SK-N-SH treated with all-trans-retinoic acid at 6 μM for 48 hours (cell line): ENCODE data around the gene OXER1.

Experiments used
- ATAC-seq: fragments of 200-7000 bp; cut with Tn5 transposase; 3 replicates; pipeline ENCODE4 v1.9.1; 2020; ENCODE audit warnings: mild to moderate bottlenecking, moderate library complexity
- ARNTL ChIP-seq: fragments of 450-650 bp; formaldehyde crosslinking; IDR thresholded peaks from 2 replicates; pipeline ENCODE4 v1.5.0; 2020; ENCODE audit warnings: low read depth, mild to moderate bottlenecking, moderate library complexity, borderline replicate concordance
- BACH2 ChIP-seq: fragments of 250-450 bp; sonication (Bioruptor Pico); IDR thresholded peaks from 2 replicates; pipeline ENCODE4 v1.9.0; 2021; ENCODE audit warnings: mild to moderate bottlenecking, borderline replicate concordance
- CSDC2 ChIP-seq: fragments of 250-450 bp; sonication (Bioruptor Pico); IDR thresholded peaks from 2 replicates; pipeline ENCODE4 v1.5.0; 2020; ENCODE audit warnings: mild to moderate bottlenecking, moderate library complexity
- GLIS3 ChIP-seq: fragments of 250-450 bp; sonication (Bioruptor Pico); IDR thresholded peaks from 2 replicates; pipeline ENCODE4 v1.5.0; 2020; ENCODE audit warnings: mild to moderate bottlenecking, moderate library complexity
- ISL1 ChIP-seq: fragments of 250-450 bp; sonication (Bioruptor Pico); IDR thresholded peaks from 2 replicates; pipeline ENCODE4 v2.1.2; 2022; ENCODE audit warnings: mild to moderate bottlenecking, moderate library complexity
- PPARA ChIP-seq: fragments of 250-450 bp; sonication (Bioruptor Pico); IDR thresholded peaks from 2 replicates; pipeline ENCODE4 v1.5.0; 2020; ENCODE audit warnings: mild to moderate bottlenecking, borderline replicate concordance
- RARB ChIP-seq: fragments of 250-450 bp; sonication (Bioruptor Pico); IDR thresholded peaks from 2 replicates; pipeline ENCODE4 v1.8.0; 2021; ENCODE audit warnings: mild to moderate bottlenecking, moderate library complexity
- SNAI2 ChIP-seq: fragments of 250-450 bp; sonication (Bioruptor Pico); IDR thresholded peaks from 2 replicates; pipeline ENCODE4 v1.5.0; 2020; ENCODE audit warnings: mild to moderate bottlenecking, moderate library complexity
- TCF4 ChIP-seq: fragments of 250-450 bp; sonication (Bioruptor Pico); IDR thresholded peaks from 2 replicates; pipeline ENCODE4 v1.8.0; 2021; ENCODE audit warnings: mild to moderate bottlenecking, moderate library complexity, borderline replicate concordance
- TOX ChIP-seq: fragments of 250-450 bp; sonication (Bioruptor Pico); IDR thresholded peaks from 2 replicates; pipeline ENCODE4 v1.8.0; 2021; ENCODE audit warnings: mild to moderate bottlenecking, moderate library complexity, borderline replicate concordance
- ZC3H10 ChIP-seq: fragments of 250-450 bp; sonication (Bioruptor Pico); IDR thresholded peaks from 2 replicates; pipeline ENCODE4 v1.5.1; 2021; ENCODE audit warnings: mild to moderate bottlenecking, moderate library complexity
- ZFP3 ChIP-seq: fragments of 250-450 bp; sonication (Bioruptor Pico); IDR thresholded peaks from 2 replicates; pipeline ENCODE4 v1.5.0; 2020; ENCODE audit warnings: mild to moderate bottlenecking, moderate library complexity
- ZFP30 ChIP-seq: fragments of 450-650 bp; formaldehyde crosslinking; IDR thresholded peaks from 2 replicates; pipeline ENCODE4 v1.5.0; 2022; ENCODE audit warnings: mild to moderate bottlenecking, moderate library complexity
- ZNF565 ChIP-seq: fragments of 450-650 bp; formaldehyde crosslinking; conservative IDR thresholded peaks from 2 replicates; pipeline ENCODE4 v1.5.0; 2020; ENCODE audit warnings: low read depth, mild to moderate bottlenecking, moderate library complexity
- ZNF70 ChIP-seq: fragments of 450-650 bp; formaldehyde crosslinking; IDR thresholded peaks from 2 replicates; pipeline ENCODE4 v1.5.0; 2020; ENCODE audit warnings: mild to moderate bottlenecking, moderate library complexity
- ZNF8 ChIP-seq: fragments of 450-650 bp; formaldehyde crosslinking; IDR thresholded peaks from 2 replicates; pipeline ENCODE4 v1.5.0; 2020; ENCODE audit warnings: mild to moderate bottlenecking, moderate library complexity
- TF ChIP-seq, protein P1 (sequence below): fragments of 250-450 bp; sonication (Bioruptor Pico); IDR thresholded peaks from 2 replicates; pipeline ENCODE4 v1.8.0; 2020; ENCODE audit warnings: mild to moderate bottlenecking, moderate library complexity, borderline replicate concordance
- TF ChIP-seq, protein P2 (sequence below): fragments of 250-450 bp; sonication (Bioruptor Pico); IDR thresholded peaks from 2 replicates; pipeline ENCODE4 v1.5.0; 2020; ENCODE audit warnings: mild to moderate bottlenecking, moderate library complexity
- TF ChIP-seq, protein P3 (sequence below): fragments of 250-450 bp; sonication (Bioruptor Pico); IDR thresholded peaks from 2 replicates; pipeline ENCODE4 v1.5.1; 2020; ENCODE audit warnings: low read depth, mild to moderate bottlenecking, moderate library complexity
- TF ChIP-seq, protein P4 (sequence below): fragments of 250-450 bp; sonication (Bioruptor Pico); IDR thresholded peaks from 2 replicates; pipeline ENCODE4 v1.8.0; 2021; ENCODE audit warnings: low read depth, mild to moderate bottlenecking, moderate library complexity, borderline replicate concordance
- TF ChIP-seq, protein P5 (sequence below): fragments of 250-450 bp; sonication (Bioruptor Pico); IDR thresholded peaks from 2 replicates; pipeline ENCODE4 v1.5.1; 2021; ENCODE audit warnings: mild to moderate bottlenecking, moderate library complexity

The OXER1 gene

DNA sequence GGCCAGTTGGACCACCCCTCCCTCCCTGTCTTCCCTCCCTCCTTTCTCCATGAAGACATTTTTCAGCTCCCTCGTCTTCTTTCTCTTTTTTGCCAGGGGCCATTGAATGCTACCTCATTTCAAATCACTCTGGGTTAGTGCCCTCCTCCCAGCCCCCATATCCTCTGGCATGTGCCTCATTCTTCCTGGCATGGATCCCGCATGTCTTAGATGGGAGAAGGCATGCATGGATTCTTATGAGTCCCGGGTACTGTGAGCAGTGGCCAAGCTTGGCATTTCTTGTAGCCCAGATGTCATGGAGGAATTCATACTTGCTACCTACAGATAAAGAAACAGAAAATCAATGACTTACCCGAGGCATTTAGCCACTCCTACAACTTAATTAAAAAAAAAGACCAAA lies 37.4 kb upstream of the OXER1 start:
- peak; percentile 64 for ATAC-seq
- TF ChIP-seq, protein P1, sequence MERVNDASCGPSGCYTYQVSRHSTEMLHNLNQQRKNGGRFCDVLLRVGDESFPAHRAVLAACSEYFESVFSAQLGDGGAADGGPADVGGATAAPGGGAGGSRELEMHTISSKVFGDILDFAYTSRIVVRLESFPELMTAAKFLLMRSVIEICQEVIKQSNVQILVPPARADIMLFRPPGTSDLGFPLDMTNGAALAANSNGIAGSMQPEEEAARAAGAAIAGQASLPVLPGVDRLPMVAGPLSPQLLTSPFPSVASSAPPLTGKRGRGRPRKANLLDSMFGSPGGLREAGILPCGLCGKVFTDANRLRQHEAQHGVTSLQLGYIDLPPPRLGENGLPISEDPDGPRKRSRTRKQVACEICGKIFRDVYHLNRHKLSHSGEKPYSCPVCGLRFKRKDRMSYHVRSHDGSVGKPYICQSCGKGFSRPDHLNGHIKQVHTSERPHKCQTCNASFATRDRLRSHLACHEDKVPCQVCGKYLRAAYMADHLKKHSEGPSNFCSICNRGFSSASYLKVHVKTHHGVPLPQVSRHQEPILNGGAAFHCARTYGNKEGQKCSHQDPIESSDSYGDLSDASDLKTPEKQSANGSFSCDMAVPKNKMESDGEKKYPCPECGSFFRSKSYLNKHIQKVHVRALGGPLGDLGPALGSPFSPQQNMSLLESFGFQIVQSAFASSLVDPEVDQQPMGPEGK: no peak
- TF ChIP-seq ZFP30 (CRISPR knock-in tag) (no peak), ZNF70 (no peak), ZC3H10 (CRISPR knock-in tag) (no peak), TCF4 (CRISPR knock-in tag) (no peak), CSDC2 (CRISPR knock-in tag) (no peak), GLIS3 (CRISPR knock-in tag) (no peak), PPARA (no peak), ARNTL (CRISPR knock-in tag) (no peak), RARB (CRISPR knock-in tag) (no peak), SNAI2 (CRISPR knock-in tag) (no peak)
- TF ChIP-seq, protein P2, sequence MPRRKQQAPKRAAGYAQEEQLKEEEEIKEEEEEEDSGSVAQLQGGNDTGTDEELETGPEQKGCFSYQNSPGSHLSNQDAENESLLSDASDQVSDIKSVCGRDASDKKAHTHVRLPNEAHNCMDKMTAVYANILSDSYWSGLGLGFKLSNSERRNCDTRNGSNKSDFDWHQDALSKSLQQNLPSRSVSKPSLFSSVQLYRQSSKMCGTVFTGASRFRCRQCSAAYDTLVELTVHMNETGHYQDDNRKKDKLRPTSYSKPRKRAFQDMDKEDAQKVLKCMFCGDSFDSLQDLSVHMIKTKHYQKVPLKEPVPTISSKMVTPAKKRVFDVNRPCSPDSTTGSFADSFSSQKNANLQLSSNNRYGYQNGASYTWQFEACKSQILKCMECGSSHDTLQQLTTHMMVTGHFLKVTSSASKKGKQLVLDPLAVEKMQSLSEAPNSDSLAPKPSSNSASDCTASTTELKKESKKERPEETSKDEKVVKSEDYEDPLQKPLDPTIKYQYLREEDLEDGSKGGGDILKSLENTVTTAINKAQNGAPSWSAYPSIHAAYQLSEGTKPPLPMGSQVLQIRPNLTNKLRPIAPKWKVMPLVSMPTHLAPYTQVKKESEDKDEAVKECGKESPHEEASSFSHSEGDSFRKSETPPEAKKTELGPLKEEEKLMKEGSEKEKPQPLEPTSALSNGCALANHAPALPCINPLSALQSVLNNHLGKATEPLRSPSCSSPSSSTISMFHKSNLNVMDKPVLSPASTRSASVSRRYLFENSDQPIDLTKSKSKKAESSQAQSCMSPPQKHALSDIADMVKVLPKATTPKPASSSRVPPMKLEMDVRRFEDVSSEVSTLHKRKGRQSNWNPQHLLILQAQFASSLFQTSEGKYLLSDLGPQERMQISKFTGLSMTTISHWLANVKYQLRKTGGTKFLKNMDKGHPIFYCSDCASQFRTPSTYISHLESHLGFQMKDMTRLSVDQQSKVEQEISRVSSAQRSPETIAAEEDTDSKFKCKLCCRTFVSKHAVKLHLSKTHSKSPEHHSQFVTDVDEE: no peak
- TF ChIP-seq, protein P3, sequence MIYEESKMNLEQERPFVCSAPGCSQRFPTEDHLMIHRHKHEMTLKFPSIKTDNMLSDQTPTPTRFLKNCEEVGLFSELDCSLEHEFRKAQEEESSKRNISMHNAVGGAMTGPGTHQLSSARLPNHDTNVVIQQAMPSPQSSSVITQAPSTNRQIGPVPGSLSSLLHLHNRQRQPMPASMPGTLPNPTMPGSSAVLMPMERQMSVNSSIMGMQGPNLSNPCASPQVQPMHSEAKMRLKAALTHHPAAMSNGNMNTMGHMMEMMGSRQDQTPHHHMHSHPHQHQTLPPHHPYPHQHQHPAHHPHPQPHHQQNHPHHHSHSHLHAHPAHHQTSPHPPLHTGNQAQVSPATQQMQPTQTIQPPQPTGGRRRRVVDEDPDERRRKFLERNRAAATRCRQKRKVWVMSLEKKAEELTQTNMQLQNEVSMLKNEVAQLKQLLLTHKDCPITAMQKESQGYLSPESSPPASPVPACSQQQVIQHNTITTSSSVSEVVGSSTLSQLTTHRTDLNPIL (CRISPR knock-in tag): no peak
- TF ChIP-seq, protein P4, sequence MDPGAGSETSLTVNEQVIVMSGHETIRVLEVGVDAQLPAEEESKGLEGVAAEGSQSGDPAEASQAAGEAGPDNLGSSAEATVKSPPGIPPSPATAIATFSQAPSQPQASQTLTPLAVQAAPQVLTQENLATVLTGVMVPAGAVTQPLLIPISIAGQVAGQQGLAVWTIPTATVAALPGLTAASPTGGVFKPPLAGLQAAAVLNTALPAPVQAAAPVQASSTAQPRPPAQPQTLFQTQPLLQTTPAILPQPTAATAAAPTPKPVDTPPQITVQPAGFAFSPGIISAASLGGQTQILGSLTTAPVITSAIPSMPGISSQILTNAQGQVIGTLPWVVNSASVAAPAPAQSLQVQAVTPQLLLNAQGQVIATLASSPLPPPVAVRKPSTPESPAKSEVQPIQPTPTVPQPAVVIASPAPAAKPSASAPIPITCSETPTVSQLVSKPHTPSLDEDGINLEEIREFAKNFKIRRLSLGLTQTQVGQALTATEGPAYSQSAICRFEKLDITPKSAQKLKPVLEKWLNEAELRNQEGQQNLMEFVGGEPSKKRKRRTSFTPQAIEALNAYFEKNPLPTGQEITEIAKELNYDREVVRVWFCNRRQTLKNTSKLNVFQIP (CRISPR knock-in tag): no peak

DNA sequence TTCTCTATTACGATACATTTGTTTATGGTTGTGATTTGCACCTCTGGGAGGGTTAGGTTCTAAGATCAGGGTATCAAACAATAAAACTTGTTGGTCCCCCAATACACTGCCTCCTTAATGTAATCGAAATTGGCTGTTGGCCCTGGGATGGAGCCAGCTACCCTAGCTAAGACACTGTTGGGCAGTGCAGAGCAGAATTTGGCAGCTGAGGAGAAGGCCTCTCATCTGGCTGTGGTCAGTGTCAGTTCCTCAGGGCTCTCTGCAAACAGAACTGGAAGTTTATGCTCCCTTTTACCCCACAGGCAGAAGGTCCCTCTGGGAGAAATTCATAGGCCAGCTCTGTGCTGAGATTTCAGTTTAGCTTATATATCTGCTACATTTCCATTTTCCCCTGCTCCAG lies 37.0 kb upstream of the OXER1 start:
- ATAC-seq: peak; percentile 60
- no peak for TF ChIP-seq ZNF8 (CRISPR knock-in tag)
- TF ChIP-seq, protein P2: no peak
- no peak for TF ChIP-seq ZFP3 (CRISPR knock-in tag)
- no peak for TF ChIP-seq BACH2
- no peak for TF ChIP-seq PPARA
- no peak for TF ChIP-seq GLIS3 (CRISPR knock-in tag)
- TF ChIP-seq TOX (CRISPR knock-in tag): no peak
- TF ChIP-seq, protein P5, sequence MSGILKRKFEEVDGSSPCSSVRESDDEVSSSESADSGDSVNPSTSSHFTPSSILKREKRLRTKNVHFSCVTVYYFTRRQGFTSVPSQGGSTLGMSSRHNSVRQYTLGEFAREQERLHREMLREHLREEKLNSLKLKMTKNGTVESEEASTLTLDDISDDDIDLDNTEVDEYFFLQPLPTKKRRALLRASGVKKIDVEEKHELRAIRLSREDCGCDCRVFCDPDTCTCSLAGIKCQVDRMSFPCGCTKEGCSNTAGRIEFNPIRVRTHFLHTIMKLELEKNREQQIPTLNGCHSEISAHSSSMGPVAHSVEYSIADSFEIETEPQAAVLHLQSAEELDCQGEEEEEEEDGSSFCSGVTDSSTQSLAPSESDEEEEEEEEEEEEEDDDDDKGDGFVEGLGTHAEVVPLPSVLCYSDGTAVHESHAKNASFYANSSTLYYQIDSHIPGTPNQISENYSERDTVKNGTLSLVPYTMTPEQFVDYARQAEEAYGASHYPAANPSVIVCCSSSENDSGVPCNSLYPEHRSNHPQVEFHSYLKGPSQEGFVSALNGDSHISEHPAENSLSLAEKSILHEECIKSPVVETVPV (CRISPR knock-in tag): no peak
- no peak for TF ChIP-seq RARB (CRISPR knock-in tag)
- TF ChIP-seq ZNF565 (CRISPR knock-in tag): no peak
- no peak for TF ChIP-seq SNAI2 (CRISPR knock-in tag)
- TF ChIP-seq, protein P3 (CRISPR knock-in tag): no peak
- TF ChIP-seq, protein P4 (CRISPR knock-in tag): no peak
- no peak for TF ChIP-seq TCF4 (CRISPR knock-in tag)
- no peak for TF ChIP-seq ARNTL (CRISPR knock-in tag)
- no peak for TF ChIP-seq ZNF70
- no peak for TF ChIP-seq ISL1 (CRISPR knock-in tag)
